ENCODE measurements around the gene CORO2B. TPM values are rescaled to one million over a fixed set of nuclear protein-coding genes. Genes with fewer than 3 reads are reported as not detected.
"Not testable (repeated sequence)": the region's sequence is repeated elsewhere in the genome, so short reads cannot be mapped to it uniquely, and the experiment has no call there.

CORO2B gene
- total and polyA plus RNA-seq, 4 donors, result 15.9 to 53.6 (median 33.2) TPM

DNA sequence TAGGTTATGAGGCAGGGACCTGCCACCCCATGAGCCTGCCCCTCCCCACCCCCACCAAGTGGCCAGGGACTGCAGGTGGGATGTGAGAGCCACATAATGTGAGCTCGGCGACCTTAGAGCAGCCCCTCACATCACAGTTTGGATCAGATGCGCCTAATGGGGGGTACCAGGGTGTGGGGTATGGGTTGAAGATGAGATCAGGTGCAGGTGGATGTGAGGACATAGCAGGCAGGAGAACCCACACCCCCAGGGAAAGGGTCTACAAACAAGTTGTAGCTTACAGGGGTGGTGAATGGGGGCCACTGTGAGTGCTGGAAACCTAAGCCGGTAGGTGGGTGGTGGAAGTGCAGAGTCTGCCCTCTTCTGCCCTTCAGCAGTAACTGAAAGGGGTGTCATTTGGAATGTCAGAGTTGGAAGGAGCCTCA is 94.0 kb downstream of the CORO2B start:
- peak in 1 of 6 donors; percentile 29 for DNase-seq (ENCODE audit: low read depth in 4 of 6, low spot score in 6 of 6)
- H3K4me3 ChIP-seq (ENCODE audit: low read depth, low read length), result no peak overlapping the region
- H3K9me3 ChIP-seq (ENCODE audit: control insufficient read depth, insufficient read depth, low read length), result no peaks in the 10 kb centered on the region
- peaks cover 7% of the 10 kb centered on the region for H3K36me3 ChIP-seq (ENCODE audit: control insufficient read depth, insufficient read depth, low read length)
- 56% methylated on average over 2 of the region's 4 CpGs for WGBS (ENCODE audit: insufficient coverage)
- H3K27me3 ChIP-seq (ENCODE audit: control insufficient read depth, insufficient read depth, low read length), result no peaks in the 10 kb centered on the region
- H3K4me1 ChIP-seq (ENCODE audit: control insufficient read depth, insufficient read depth, low read length), result peaks cover 22% of the 10 kb centered on the region
- no peak overlapping the region for H3K27ac ChIP-seq (ENCODE audit: low read depth, low read length)

- peaks cover 21% of the 10 kb centered on the region for H3K4me1 ChIP-seq (ENCODE audit: control insufficient read depth, insufficient read depth, low read length)
- H3K9me3 ChIP-seq (ENCODE audit: control insufficient read depth, insufficient read depth, low read length), result no peaks in the 10 kb centered on the region
- no peak overlapping the region for H3K27ac ChIP-seq (ENCODE audit: low read depth, low read length)
- no peak for DNase-seq (ENCODE audit: low read depth in 4 of 6, low spot score in 6 of 6)
- WGBS (ENCODE audit: insufficient coverage), result 69% methylated on average over 5 of the region's 5 CpGs
- no peak overlapping the region for H3K4me3 ChIP-seq (ENCODE audit: low read depth, low read length)
- peaks cover 8% of the 10 kb centered on the region for H3K36me3 ChIP-seq (ENCODE audit: control insufficient read depth, insufficient read depth, low read length)
- no peaks in the 10 kb centered on the region for H3K27me3 ChIP-seq (ENCODE audit: control insufficient read depth, insufficient read depth, low read length)
These were observed 96.2 kb downstream of the CORO2B start for GRCh38 chr15:68674975-68675374.

DNA sequence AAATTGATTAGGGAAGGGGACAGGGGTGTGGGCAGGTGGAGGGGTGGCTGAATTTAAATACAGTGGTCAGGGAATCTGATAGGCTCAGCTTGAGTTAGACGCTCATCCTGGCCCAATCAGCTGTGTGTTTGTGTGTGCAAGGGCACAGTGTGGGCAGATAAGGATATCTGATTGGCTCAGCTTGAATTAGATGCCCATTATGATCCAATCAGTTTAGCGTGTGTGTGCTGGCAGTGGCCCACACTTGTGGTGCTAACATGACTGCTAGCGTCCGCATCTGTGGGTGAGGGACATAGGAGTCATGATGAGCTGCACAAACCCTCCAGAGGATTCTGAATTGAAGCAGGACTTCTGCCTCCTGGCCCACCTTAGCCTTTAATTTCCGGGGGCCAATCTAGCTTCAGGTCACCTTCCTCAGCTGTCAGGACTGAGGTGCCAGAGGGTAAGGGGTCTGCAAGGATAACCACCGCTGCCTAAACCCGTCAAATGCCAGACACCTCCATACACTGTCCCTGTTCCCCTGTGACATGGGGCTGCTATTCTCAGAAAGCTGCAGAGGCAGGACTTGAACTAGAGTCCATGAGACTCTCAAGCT is 97.3 kb downstream of the CORO2B start:
- Histone ChIP-seq H3K9me3 (ENCODE audit: control insufficient read depth, insufficient read depth, low read length) (no peaks in the 10 kb centered on the region), H3K27ac (ENCODE audit: low read depth, low read length) (no peak overlapping the region), H3K4me3 (ENCODE audit: low read depth, low read length) (no peak overlapping the region), H3K36me3 (ENCODE audit: control insufficient read depth, insufficient read depth, low read length) (peaks cover 8% of the 10 kb centered on the region), H3K27me3 (ENCODE audit: control insufficient read depth, insufficient read depth, low read length) (no peaks in the 10 kb centered on the region), H3K4me1 (ENCODE audit: control insufficient read depth, insufficient read depth, low read length) (peaks cover 21% of the 10 kb centered on the region)
- DNase-seq (ENCODE audit: low read depth in 4 of 6, low spot score in 6 of 6), result peak in 1 of 6 donors; percentile 29
- WGBS (ENCODE audit: insufficient coverage), result 91% methylated on average over 7 of the region's 7 CpGs

DNA sequence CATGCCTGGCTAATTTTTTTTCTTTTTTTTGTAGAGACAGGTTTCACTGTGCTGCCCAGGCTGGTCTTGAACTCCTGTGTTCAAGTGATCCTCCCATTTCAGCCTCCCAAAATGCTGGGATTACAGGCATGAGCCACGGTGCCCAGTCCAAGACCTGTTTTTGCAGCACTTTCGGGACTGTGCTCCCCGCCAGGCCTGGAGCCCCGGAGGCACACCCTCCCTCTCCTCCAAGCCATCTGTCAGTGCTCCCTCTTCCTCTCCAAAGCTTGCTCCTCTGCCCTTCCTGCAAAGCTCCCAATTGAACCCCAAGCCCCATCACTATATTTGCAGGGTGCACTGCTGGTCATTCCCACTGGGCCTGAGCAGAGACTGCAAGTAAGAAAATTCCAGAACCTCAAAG is 98.1 kb downstream of the CORO2B start:
- WGBS (ENCODE audit: insufficient coverage), result 95% methylated on average over 4 of the region's 4 CpGs
- Histone ChIP-seq H3K27me3 (ENCODE audit: control insufficient read depth, insufficient read depth, low read length) (no peaks in the 10 kb centered on the region), H3K4me3 (ENCODE audit: low read depth, low read length) (no peak overlapping the region), H3K36me3 (ENCODE audit: control insufficient read depth, insufficient read depth, low read length) (peaks cover 8% of the 10 kb centered on the region), H3K4me1 (ENCODE audit: control insufficient read depth, insufficient read depth, low read length) (peaks cover 21% of the 10 kb centered on the region), H3K9me3 (ENCODE audit: control insufficient read depth, insufficient read depth, low read length) (no peaks in the 10 kb centered on the region), H3K27ac (ENCODE audit: low read depth, low read length) (no peak overlapping the region)
- DNase-seq (ENCODE audit: low read depth in 4 of 6, low spot score in 6 of 6), result no peak

DNA sequence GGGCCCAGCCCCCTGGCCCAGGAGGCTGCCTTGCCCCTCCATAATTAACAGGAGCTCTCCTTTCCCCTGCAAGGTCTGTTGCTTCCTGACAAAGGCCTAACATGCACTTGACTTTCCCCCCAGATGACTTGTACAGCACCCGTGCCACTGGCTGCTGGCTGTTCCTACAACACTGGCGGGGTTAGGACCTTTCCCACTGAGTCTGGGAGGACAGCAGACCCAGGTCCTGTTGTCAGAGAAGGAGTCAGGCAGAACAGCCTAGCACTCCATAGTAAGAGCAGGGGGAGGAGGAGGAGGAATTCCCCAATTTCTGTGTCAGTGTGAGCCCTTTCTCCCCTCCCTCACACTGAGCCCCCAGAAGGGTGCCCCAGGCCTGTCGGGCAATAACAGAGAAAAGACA is 99.2 kb downstream of the CORO2B start:
- DNase-seq (ENCODE audit: low read depth in 4 of 6, low spot score in 6 of 6), result no peak
- Histone ChIP-seq H3K4me1 (ENCODE audit: control insufficient read depth, insufficient read depth, low read length) (peaks cover 21% of the 10 kb centered on the region), H3K9me3 (ENCODE audit: control insufficient read depth, insufficient read depth, low read length) (no peaks in the 10 kb centered on the region), H3K27ac (ENCODE audit: low read depth, low read length) (no peak overlapping the region), H3K36me3 (ENCODE audit: control insufficient read depth, insufficient read depth, low read length) (peaks cover 8% of the 10 kb centered on the region), H3K27me3 (ENCODE audit: control insufficient read depth, insufficient read depth, low read length) (no peaks in the 10 kb centered on the region), H3K4me3 (ENCODE audit: low read depth, low read length) (no peak overlapping the region)
- WGBS (ENCODE audit: insufficient coverage), result 83% methylated on average over 2 of the region's 3 CpGs

GRCh38 chr15:68678746-68679145 is 100.0 kb downstream of the CORO2B start:
- 93% methylated on average over 3 of the region's 5 CpGs for WGBS (ENCODE audit: insufficient coverage)
- no peaks in the 10 kb centered on the region for H3K27me3 ChIP-seq (ENCODE audit: control insufficient read depth, insufficient read depth, low read length)
- H3K9me3 ChIP-seq (ENCODE audit: control insufficient read depth, insufficient read depth, low read length), result no peaks in the 10 kb centered on the region
- no peak overlapping the region for H3K27ac ChIP-seq (ENCODE audit: low read depth, low read length)
- no peak for DNase-seq (ENCODE audit: low read depth in 4 of 6, low spot score in 6 of 6)
- H3K36me3 ChIP-seq (ENCODE audit: control insufficient read depth, insufficient read depth, low read length), result peaks cover 8% of the 10 kb centered on the region
- H3K4me1 ChIP-seq (ENCODE audit: control insufficient read depth, insufficient read depth, low read length), result peaks cover 20% of the 10 kb centered on the region
- no peak overlapping the region for H3K4me3 ChIP-seq (ENCODE audit: low read depth, low read length)

- Histone ChIP-seq H3K4me1 (ENCODE audit: control insufficient read depth, insufficient read depth, low read length) (peaks cover 16% of the 10 kb centered on the region), H3K4me3 (ENCODE audit: low read depth, low read length) (no peak overlapping the region), H3K9me3 (ENCODE audit: control insufficient read depth, insufficient read depth, low read length) (no peaks in the 10 kb centered on the region), H3K36me3 (ENCODE audit: control insufficient read depth, insufficient read depth, low read length) (peaks cover 8% of the 10 kb centered on the region), H3K27me3 (ENCODE audit: control insufficient read depth, insufficient read depth, low read length) (no peaks in the 10 kb centered on the region), H3K27ac (ENCODE audit: low read depth, low read length) (no peak overlapping the region)
- no peak for DNase-seq (ENCODE audit: low read depth in 4 of 6, low spot score in 6 of 6)
- 72% methylated on average over 2 of the region's 3 CpGs for WGBS (ENCODE audit: insufficient coverage)
These were observed 100.4 kb downstream of the CORO2B start for GRCh38 chr15:68679161-68679560.

- no peak overlapping the region for H3K27ac ChIP-seq (ENCODE audit: low read depth, low read length)
These were observed 101.2 kb downstream of the CORO2B start for GRCh38 chr15:68679961-68680371.

GRCh38 chr15:68680756-68681155 is 102.0 kb downstream of the CORO2B start:
- H3K36me3 ChIP-seq (ENCODE audit: control insufficient read depth, insufficient read depth, low read length); DNase-seq (ENCODE audit: low read depth in 4 of 6, low spot score in 6 of 6); H3K27ac ChIP-seq (ENCODE audit: low read depth, low read length); H3K27me3 ChIP-seq (ENCODE audit: control insufficient read depth, insufficient read depth, low read length); H3K9me3 ChIP-seq (ENCODE audit: control insufficient read depth, insufficient read depth, low read length); H3K4me3 ChIP-seq (ENCODE audit: low read depth, low read length): not testable (repeated sequence)
- WGBS (ENCODE audit: insufficient coverage), result 97% methylated on average over 6 of the region's 10 CpGs
- H3K4me1 ChIP-seq (ENCODE audit: control insufficient read depth, insufficient read depth, low read length), result peaks cover 11% of the 10 kb centered on the region

More at GRCh38 chr15:68679961-68680371, 101.2 kb downstream of the CORO2B start:
- Histone ChIP-seq H3K4me1 (ENCODE audit: control insufficient read depth, insufficient read depth, low read length) (peaks cover 11% of the 10 kb centered on the region), H3K27me3 (ENCODE audit: control insufficient read depth, insufficient read depth, low read length) (no peaks in the 10 kb centered on the region), H3K9me3 (ENCODE audit: control insufficient read depth, insufficient read depth, low read length) (no peaks in the 10 kb centered on the region), H3K4me3 (ENCODE audit: low read depth, low read length) (no peak overlapping the region), H3K36me3 (ENCODE audit: control insufficient read depth, insufficient read depth, low read length) (peaks cover 8% of the 10 kb centered on the region)
- 56% methylated on average over 4 of the region's 4 CpGs for WGBS (ENCODE audit: insufficient coverage)
- peak in 2 of 6 donors; percentile 56 to 71 for DNase-seq (ENCODE audit: low read depth in 4 of 6, low spot score in 6 of 6)

DNA sequence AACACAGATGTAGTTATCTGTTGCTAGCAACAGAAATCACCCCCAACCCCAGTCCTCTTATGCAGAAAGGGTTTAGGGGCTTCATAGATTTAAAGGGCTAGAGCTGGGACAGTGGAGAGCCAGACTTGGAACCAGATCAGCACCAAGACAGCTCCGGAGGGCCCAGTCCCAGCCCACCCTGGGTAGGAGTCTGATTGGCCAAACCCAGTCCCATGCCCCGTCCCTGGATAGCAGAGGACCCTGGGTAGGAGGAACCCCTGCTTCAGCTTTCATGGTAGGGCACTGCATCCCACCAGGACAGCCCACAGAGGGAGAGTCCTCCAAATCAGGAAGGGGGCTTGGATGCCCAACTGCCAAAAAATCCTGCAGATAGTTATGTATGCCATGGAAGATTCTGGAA is 103.0 kb downstream of the CORO2B start:
- no peak for DNase-seq (ENCODE audit: low read depth in 4 of 6, low spot score in 6 of 6)
- Histone ChIP-seq H3K36me3 (ENCODE audit: control insufficient read depth, insufficient read depth, low read length) (peaks cover 8% of the 10 kb centered on the region), H3K4me1 (ENCODE audit: control insufficient read depth, insufficient read depth, low read length) (peaks cover 11% of the 10 kb centered on the region), H3K9me3 (ENCODE audit: control insufficient read depth, insufficient read depth, low read length) (no peaks in the 10 kb centered on the region), H3K27ac (ENCODE audit: low read depth, low read length) (no peak overlapping the region), H3K4me3 (ENCODE audit: low read depth, low read length) (no peak overlapping the region), H3K27me3 (ENCODE audit: control insufficient read depth, insufficient read depth, low read length) (no peaks in the 10 kb centered on the region)
- 45% methylated on average over 2 of the region's 2 CpGs for WGBS (ENCODE audit: insufficient coverage)

All from spinal cord (tissue), 10 donors.